KOPT-K1 (cell line): ENCODE measurements around the gene PROM1.

Experiments used
- H3K27ac ChIP-seq: fragments of 200-600 bp; sonication (generic); 2 replicates; pipeline ENCODE4 v1.5.1; 2016; ENCODE audit warnings: antibody characterized with exemption, mild to moderate bottlenecking, low read depth, low read length; ENCODE audit not compliant: poor library complexity, severe bottlenecking
- H3K36me3 ChIP-seq: fragments of 200-600 bp; sonication (generic); 2 replicates; pipeline ENCODE4 v1.5.1; 2017; ENCODE audit warnings: antibody characterized with exemption, mild to moderate bottlenecking, low read length, moderate library complexity; ENCODE audit not compliant: insufficient read depth
- H3K9me3 ChIP-seq: fragments of 200-600 bp; sonication (generic); 2 replicates; pipeline ENCODE4 v1.5.1; 2017; ENCODE audit warnings: antibody characterized with exemption, low read length, mild to moderate bottlenecking; ENCODE audit not compliant: insufficient read depth, poor library complexity, severe bottlenecking

Gene PROM1

DNA sequence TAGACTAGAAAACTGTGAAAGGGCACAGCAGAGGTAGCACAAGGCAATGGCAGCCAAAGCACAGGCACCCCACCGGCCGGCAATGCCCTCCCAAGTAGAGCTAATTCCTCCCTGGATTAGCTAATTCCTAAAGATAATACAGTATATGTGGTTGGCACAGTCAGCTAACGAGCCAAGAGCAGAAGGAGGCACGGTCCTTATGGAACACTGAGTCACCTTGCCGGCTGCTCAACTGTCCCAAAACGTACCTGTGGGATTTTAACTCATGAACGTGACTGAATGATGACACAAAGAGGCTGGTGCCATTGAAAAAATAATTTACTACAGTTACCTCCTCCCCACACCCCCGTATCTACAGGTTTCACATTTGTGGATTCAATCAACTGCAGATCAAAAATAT lies 136.1 kb downstream of the PROM1 start:
- Histone ChIP-seq H3K9me3 (no peaks in the 10 kb centered on the region), H3K27ac (no peak overlapping the region), H3K36me3 (no peaks in the 10 kb centered on the region)

GRCh38 chr4:15945516-15945915 lies 138.3 kb downstream of the PROM1 start:
- Histone ChIP-seq H3K36me3 (no peaks in the 10 kb centered on the region), H3K27ac (no peak overlapping the region), H3K9me3 (no peaks in the 10 kb centered on the region)

DNA sequence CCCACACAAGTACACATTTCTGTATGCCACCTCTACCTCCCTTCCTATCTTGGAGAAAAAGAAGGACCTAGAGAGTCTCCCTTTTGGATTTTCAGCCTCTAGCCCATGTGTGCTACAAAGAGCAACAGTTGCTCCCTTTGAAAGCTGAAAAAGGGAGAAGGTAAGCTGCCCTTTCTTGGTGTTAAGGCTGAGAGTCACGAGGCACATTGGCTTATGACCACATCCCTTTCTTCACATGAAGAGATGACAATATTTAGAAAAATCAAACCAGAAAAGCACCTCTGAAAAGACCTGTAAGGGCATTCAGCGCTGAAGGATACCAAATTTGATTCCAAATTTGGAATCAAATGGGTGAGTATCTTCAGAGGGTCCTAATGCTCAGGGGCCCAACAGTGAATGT lies 138.9 kb downstream of the PROM1 start:
- Histone ChIP-seq H3K27ac (no peak overlapping the region), H3K9me3 (no peaks in the 10 kb centered on the region), H3K36me3 (no peaks in the 10 kb centered on the region)

DNA sequence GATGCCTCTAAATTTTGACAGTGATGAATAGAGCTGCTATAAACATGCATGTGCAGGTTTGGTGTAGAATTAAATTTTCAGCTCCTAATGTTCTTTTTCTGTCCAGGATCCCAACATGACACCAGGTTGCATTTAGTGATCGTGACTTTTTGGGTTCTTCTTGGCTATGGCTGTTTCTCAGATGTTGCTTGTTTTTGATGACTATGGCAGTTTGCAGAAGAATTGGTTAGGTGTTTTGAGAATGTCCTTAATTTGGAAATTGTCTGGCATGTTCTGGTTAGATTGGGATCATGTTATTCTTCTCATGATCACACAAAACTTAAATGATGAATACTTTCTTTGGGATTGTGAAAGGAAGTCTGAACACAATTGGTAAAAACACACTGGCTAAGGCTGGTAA lies 141.5 kb downstream of the PROM1 start:
- Histone ChIP-seq H3K9me3 (no peaks in the 10 kb centered on the region), H3K36me3 (no peaks in the 10 kb centered on the region), H3K27ac (no peak overlapping the region)

DNA sequence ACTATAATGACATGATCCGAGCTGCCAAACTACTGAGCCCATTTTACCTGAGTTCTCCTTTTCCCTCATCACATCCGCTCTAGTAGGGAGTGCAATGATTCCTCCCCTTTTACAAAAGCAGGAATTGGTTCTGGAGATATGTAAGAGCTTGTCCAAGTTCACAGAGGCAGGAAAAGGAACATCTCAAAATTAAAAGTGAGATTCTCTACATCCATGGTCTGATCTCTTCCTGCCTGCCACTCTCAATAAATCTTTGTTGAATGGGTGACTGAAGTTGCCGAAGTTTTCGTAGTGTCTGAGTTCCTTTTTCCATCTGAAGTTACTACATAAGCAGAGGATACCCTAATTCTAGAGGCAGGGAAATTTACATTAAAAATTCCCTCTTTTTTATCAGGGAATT lies 145.2 kb downstream of the PROM1 start, which contains the start of gene FGFBP1:
Gene FGFBP1 (minus strand): TSS at position 101 of the 400 bp plus-strand sequence. CDS start 2,108 bp downstream, outside the sequence.
- Histone ChIP-seq H3K36me3 (no peaks in the 10 kb centered on the region), H3K27ac (no peak within 1 kb of the TSS), H3K9me3 (no peaks in the 10 kb centered on the region)

GRCh38 chr4:15938182-15938581 lies 145.6 kb downstream of the PROM1 start:
- Histone ChIP-seq H3K27ac (no peak overlapping the region), H3K9me3 (no peaks in the 10 kb centered on the region)

GRCh38 chr4:15936495-15936894 lies 147.3 kb downstream of the PROM1 start:
- Histone ChIP-seq H3K27ac (no peak overlapping the region), H3K36me3 (no peaks in the 10 kb centered on the region), H3K9me3 (no peaks in the 10 kb centered on the region)

More at GRCh38 chr4:15938182-15938581, 145.6 kb downstream of the PROM1 start:
- H3K36me3 ChIP-seq: no peaks in the 10 kb centered on the region

DNA sequence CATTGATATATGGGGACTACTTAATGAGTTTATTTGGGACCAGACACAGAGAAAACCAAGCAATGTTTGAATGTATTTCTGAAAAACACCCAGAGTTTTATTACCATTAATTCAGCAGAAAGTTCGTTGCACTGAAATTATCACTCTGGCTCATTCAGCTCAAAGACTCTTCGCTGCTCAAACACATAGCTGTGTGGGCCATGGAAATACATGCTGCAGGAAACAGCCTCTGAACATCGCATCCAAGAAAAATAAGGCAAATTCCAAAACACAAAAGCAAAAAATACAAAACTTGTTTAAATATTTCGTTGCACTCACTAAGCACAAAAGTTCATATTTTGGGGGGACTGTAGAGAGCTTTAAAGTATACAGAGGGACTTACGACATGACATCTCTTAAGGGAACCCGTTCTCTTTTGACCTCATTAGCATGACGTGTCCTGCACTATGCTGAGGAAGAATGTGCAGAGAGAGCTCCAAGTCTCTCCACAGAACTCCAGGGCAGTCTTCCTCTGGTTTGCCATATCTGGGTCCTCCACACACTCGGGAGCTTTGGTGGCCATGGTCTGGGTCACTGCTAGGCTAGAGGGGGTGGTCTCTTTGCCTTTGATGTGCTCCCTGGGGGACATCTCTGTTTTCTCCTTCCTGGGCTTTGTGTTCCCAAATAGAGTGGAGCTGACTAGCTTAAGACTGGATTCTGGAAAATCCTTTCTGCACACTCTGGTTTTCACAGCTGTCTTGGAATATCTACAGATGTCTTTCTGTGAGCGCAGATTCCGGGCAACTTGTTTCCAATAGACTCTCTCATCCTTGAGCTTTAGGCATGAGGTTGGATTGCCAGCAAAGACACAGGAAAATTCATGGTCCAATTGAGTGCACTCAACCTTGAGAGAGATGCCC lies 148.1 kb downstream of the PROM1 start:
- Histone ChIP-seq H3K27ac (no peak overlapping the region), H3K36me3 (no peaks in the 10 kb centered on the region), H3K9me3 (no peaks in the 10 kb centered on the region)

- Histone ChIP-seq H3K36me3 (no peaks in the 10 kb centered on the region), H3K27ac (no peak overlapping the region), H3K9me3 (no peaks in the 10 kb centered on the region)
These were observed 149.6 kb downstream of the PROM1 start for GRCh38 chr4:15934259-15934658.

- no peaks in the 10 kb centered on the region for H3K36me3 ChIP-seq
- H3K9me3 ChIP-seq: no peaks in the 10 kb centered on the region
- no peak overlapping the region for H3K27ac ChIP-seq
These were observed 152.2 kb downstream of the PROM1 start for GRCh38 chr4:15931451-15932210.

DNA sequence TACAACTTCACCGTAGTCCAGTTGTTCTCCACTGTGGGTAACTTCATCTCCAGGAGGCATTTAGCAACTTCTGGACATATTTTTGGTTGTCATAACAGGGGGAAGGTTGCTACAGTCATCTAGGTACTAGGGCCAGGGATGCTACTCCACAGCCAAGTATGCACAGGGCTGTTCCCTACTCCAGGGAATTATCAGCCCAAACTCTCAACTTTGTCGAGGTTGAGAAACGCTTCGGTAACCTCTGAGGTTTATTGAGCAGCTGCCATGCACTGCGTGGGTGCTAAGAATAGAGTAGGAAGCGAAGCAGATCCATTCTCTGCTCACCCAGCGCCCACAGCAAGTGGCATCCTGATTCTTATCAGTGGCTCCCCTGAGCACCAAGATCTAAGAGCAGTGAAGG lies 153.5 kb downstream of the PROM1 start:
- H3K9me3 ChIP-seq: no peaks in the 10 kb centered on the region
- no peaks in the 10 kb centered on the region for H3K36me3 ChIP-seq
- H3K27ac ChIP-seq: no peak overlapping the region

- H3K9me3 ChIP-seq: no peaks in the 10 kb centered on the region
- H3K27ac ChIP-seq: no peak overlapping the region
- H3K36me3 ChIP-seq: no peaks in the 10 kb centered on the region
These were observed 154.3 kb downstream of the PROM1 start for GRCh38 chr4:15929540-15929939.

DNA sequence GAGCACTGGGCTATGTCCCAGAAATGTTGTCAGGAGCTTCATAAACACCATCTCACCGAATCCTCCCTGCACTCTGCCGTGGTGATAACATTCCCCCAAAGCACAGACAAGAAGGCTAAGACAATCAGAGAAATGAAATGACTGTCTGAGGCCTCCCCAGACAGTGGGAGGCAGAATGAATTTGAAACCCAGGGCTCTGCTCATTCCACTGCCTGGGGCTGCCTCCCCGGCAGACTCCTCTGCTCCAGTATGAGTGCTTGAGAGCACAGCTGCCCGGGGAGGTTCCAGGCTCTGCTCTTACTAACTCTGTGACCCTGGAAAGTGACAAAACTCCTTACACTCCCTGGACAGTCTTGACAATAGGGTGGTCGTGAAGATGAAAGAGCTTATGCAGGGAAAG lies 154.9 kb downstream of the PROM1 start:
- Histone ChIP-seq H3K36me3 (no peaks in the 10 kb centered on the region), H3K27ac (no peak overlapping the region), H3K9me3 (no peaks in the 10 kb centered on the region)

- no peaks in the 10 kb centered on the region for H3K9me3 ChIP-seq
- no peak overlapping the region for H3K27ac ChIP-seq
- H3K36me3 ChIP-seq: no peaks in the 10 kb centered on the region
These were observed 157.3 kb downstream of the PROM1 start for GRCh38 chr4:15926486-15926885.

DNA sequence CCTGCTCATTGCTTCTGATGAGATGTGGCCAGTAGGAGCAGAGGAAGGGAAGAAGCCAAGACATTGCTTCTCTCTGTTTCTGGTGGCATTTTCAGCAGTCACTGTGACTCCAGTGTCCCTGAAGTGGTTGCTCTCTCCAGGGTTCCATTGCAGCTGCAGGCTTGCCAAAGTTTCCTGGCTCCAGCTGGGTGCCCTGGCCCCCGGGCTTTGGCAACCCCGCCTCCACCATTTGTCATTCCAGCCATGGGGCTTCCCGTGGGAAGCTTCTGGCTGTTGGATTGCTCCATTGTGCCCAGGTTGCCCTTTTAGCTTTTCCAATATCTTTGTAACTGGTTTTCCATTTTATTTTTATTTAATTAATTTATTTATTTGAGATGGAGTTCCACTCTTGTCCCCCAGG lies 158.0 kb downstream of the PROM1 start:
- Histone ChIP-seq H3K9me3 (no peaks in the 10 kb centered on the region), H3K27ac (no peak overlapping the region), H3K36me3 (no peaks in the 10 kb centered on the region)
